Measurements from ENCODE around the gene ACSBG1.

- TF ChIP-seq CTCF (IDR thresholded peaks at IDR 0.05) = no peak
- no peak for TF ChIP-seq POLR2A (IDR thresholded peaks at IDR 0.05)
These were observed 30.7 kb upstream of the ACSBG1 start for GRCh38 chr15:78265137-78265460.
